ENCODE results near the gene PRMT1.
"Not testable (repeated sequence)": the region's sequence is repeated elsewhere in the genome, so short reads cannot be mapped to it uniquely, and the experiment has no call there.

Gene PRMT1

GRCh38 chr19:49632576-49632975 lies 44.5 kb upstream of the PRMT1 start:
- no peaks in the 10 kb centered on the region for H3K36me3 ChIP-seq (ENCODE audit: control insufficient read depth, insufficient read depth, low read length)
- TF ChIP-seq, protein P1, sequence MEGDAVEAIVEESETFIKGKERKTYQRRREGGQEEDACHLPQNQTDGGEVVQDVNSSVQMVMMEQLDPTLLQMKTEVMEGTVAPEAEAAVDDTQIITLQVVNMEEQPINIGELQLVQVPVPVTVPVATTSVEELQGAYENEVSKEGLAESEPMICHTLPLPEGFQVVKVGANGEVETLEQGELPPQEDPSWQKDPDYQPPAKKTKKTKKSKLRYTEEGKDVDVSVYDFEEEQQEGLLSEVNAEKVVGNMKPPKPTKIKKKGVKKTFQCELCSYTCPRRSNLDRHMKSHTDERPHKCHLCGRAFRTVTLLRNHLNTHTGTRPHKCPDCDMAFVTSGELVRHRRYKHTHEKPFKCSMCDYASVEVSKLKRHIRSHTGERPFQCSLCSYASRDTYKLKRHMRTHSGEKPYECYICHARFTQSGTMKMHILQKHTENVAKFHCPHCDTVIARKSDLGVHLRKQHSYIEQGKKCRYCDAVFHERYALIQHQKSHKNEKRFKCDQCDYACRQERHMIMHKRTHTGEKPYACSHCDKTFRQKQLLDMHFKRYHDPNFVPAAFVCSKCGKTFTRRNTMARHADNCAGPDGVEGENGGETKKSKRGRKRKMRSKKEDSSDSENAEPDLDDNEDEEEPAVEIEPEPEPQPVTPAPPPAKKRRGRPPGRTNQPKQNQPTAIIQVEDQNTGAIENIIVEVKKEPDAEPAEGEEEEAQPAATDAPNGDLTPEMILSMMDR (IDR thresholded peaks at IDR 0.05): no peak
- peaks cover 6% of the 10 kb centered on the region for H3K4me1 ChIP-seq
- no peak overlapping the region for H3K4me3 ChIP-seq (ENCODE audit: low read depth, low read length)
- H3K27me3 ChIP-seq (ENCODE audit: control insufficient read depth, insufficient read depth, low read length): no peaks in the 10 kb centered on the region
- no peaks in the 10 kb centered on the region for H3K9me3 ChIP-seq (ENCODE audit: control insufficient read depth, low read length)
- H3K4me2 ChIP-seq (ENCODE audit: low read length): no peak overlapping the region
- H3K27ac ChIP-seq: no peak overlapping the region
- H2AFZ ChIP-seq: no peak overlapping the region
- H3K79me2 ChIP-seq: no peaks in the 10 kb centered on the region
- H3K9ac ChIP-seq: no peak overlapping the region

- not testable (repeated sequence) for H3K27me3 ChIP-seq (ENCODE audit: control insufficient read depth, insufficient read depth, low read length); H3K27ac ChIP-seq; H3K4me2 ChIP-seq (ENCODE audit: low read length); H3K4me1 ChIP-seq; H3K9me3 ChIP-seq (ENCODE audit: control insufficient read depth, low read length); H3K4me3 ChIP-seq (ENCODE audit: low read depth, low read length); H3K36me3 ChIP-seq (ENCODE audit: control insufficient read depth, insufficient read depth, low read length); H3K9ac ChIP-seq; H3K79me2 ChIP-seq; H2AFZ ChIP-seq
Observed at GRCh38 chr19:49633273-49633672, 43.8 kb upstream of the PRMT1 start.

- Histone ChIP-seq H3K4me1 (peaks cover 15% of the 10 kb centered on the region), H3K9me3 (ENCODE audit: control insufficient read depth, low read length) (no peaks in the 10 kb centered on the region), H3K27ac (no peak overlapping the region), H3K4me2 (ENCODE audit: low read length) (no peak overlapping the region), H3K9ac (no peak overlapping the region), H3K36me3 (ENCODE audit: control insufficient read depth, insufficient read depth, low read length) (no peaks in the 10 kb centered on the region), H3K79me2 (no peaks in the 10 kb centered on the region), H2AFZ (no peak overlapping the region), H3K4me3 (ENCODE audit: low read depth, low read length) (no peak overlapping the region), H3K27me3 (ENCODE audit: control insufficient read depth, insufficient read depth, low read length) (no peaks in the 10 kb centered on the region)
- TF ChIP-seq, protein P1 (IDR thresholded peaks at IDR 0.05): no peak
Observed at GRCh38 chr19:49635530-49636232, 41.4 kb upstream of the PRMT1 start.

- peaks cover 17% of the 10 kb centered on the region for H3K4me1 ChIP-seq
- H2AFZ ChIP-seq: no peak overlapping the region
- no peak overlapping the region for H3K27ac ChIP-seq
Observed at GRCh38 chr19:49636233-49636932, 40.7 kb upstream of the PRMT1 start.

More at GRCh38 chr19:49636233-49636932, 40.7 kb upstream of the PRMT1 start:
- Histone ChIP-seq H3K4me2 (ENCODE audit: low read length) (no peak overlapping the region), H3K79me2 (no peaks in the 10 kb centered on the region), H3K4me3 (ENCODE audit: low read depth, low read length) (no peak overlapping the region), H3K9ac (no peak overlapping the region), H3K9me3 (ENCODE audit: control insufficient read depth, low read length) (no peaks in the 10 kb centered on the region), H3K27me3 (ENCODE audit: control insufficient read depth, insufficient read depth, low read length) (no peaks in the 10 kb centered on the region), H3K36me3 (ENCODE audit: control insufficient read depth, insufficient read depth, low read length) (no peaks in the 10 kb centered on the region)
- TF ChIP-seq, protein P1 (IDR thresholded peaks at IDR 0.05): no peak
